Liver (tissue), 9 donors: ENCODE data around the gene LIMS2. TPM values are rescaled to one million over a fixed set of nuclear protein-coding genes. Genes with fewer than 3 reads are reported as not detected.
A peak's percentile ranks its signal among the peaks of the same experiment; 100 is the strongest.

Experiments
- DNase-seq: peaks from one replicate; pipeline ENCODE4 v3.0.0-alpha.2; 2017; ENCODE audit warnings: low spot score
- H3K27ac ChIP-seq, 2 donors: one replicate each; pipeline ENCODE4 v1.7.0; 2013; ENCODE audit warnings: inconsistent platforms in 2 of 2, low read length in 2 of 2, control low read depth in 1 of 2, low read depth in 1 of 2, mild to moderate bottlenecking in 1 of 2
- H3K27me3 ChIP-seq, 4 donors: one replicate each; pipeline versions ENCODE4 v1.6.1 to v1.7.0; 2013; ENCODE audit warnings: low read length in 3 of 4, inconsistent platforms in 1 of 4, mild to moderate bottlenecking in 1 of 4, moderate library complexity in 1 of 4; ENCODE audit not compliant: control insufficient read depth in 4 of 4, insufficient read depth in 4 of 4
- H3K36me3 ChIP-seq, 4 donors: one replicate each; pipeline versions ENCODE4 v1.6.1 to v1.7.0; 2013; ENCODE audit warnings: low read length in 3 of 4, mild to moderate bottlenecking in 3 of 4, low read depth in 1 of 4, moderate library complexity in 1 of 4; ENCODE audit not compliant: control insufficient read depth in 4 of 4, insufficient read depth in 3 of 4
- H3K4me1 ChIP-seq, 4 donors: one replicate each; pipeline versions ENCODE4 v1.6.1 to v1.7.0; 2013; ENCODE audit warnings: low read length in 3 of 4, mild to moderate bottlenecking in 3 of 4, moderate library complexity in 1 of 4; ENCODE audit not compliant: control insufficient read depth in 4 of 4, insufficient read depth in 4 of 4
- H3K4me3 ChIP-seq, 3 donors: one replicate each; pipeline versions ENCODE4 v1.6.1 to v1.7.0; 2013; ENCODE audit warnings: low read length in 3 of 3, control low read depth in 1 of 3, low read depth in 1 of 3, mild to moderate bottlenecking in 1 of 3
- H3K9ac ChIP-seq, 2 donors: one replicate each; pipeline ENCODE4 v1.7.0; 2013; ENCODE audit warnings: low read length in 2 of 2, mild to moderate bottlenecking in 2 of 2, moderate library complexity in 2 of 2, control low read depth in 1 of 2, low read depth in 1 of 2
- H3K9me3 ChIP-seq, 4 donors: one replicate each; pipeline versions ENCODE4 v1.6.1 to v1.7.0; 2013; ENCODE audit warnings: low read length in 3 of 4; ENCODE audit not compliant: control insufficient read depth in 4 of 4
- ATF3 ChIP-seq: IDR thresholded peaks from 2 replicates; pipeline ENCODE4 v1.6.1; 2016; ENCODE audit warnings: antibody characterized with exemption
- CTCF ChIP-seq: fragments of 150-350 bp; IDR thresholded peaks from 2 replicates; pipeline ENCODE4 v1.5.1; 2017; ENCODE audit warnings: improper control_type of control experiment, low read depth, low read length; ENCODE audit not compliant: missing input control
- EGR1 ChIP-seq, 2 donors: IDR thresholded peaks; 2 replicates each; pipeline ENCODE4 v1.6.1; 2016 to 2018; ENCODE audit warnings: antibody characterized with exemption in 2 of 2, low read depth in 2 of 2
- FOXA1 ChIP-seq: IDR thresholded peaks from 2 replicates; pipeline ENCODE4 v1.6.1; 2016; ENCODE audit warnings: antibody characterized with exemption
- FOXA2 ChIP-seq: IDR thresholded peaks from 2 replicates; pipeline ENCODE4 v1.6.1; 2016; ENCODE audit warnings: antibody characterized with exemption
- GABPA ChIP-seq, 2 donors: IDR thresholded peaks in 1 of 2; conservative IDR thresholded peaks in 1 of 2; 2 replicates each; pipeline ENCODE4 v1.6.1; 2016; ENCODE audit warnings: antibody characterized with exemption in 2 of 2, mild to moderate bottlenecking in 1 of 2, moderate library complexity in 1 of 2
- HNF4A ChIP-seq, 2 donors: conservative IDR thresholded peaks; 2 replicates each; pipeline ENCODE4 v1.6.1; 2016; ENCODE audit warnings: antibody characterized with exemption in 2 of 2, mild to moderate bottlenecking in 2 of 2
- HNF4G ChIP-seq: IDR thresholded peaks from 2 replicates; pipeline ENCODE4 v1.6.1; 2016; ENCODE audit warnings: antibody characterized with exemption
- JUND ChIP-seq, 2 donors: IDR thresholded peaks; 2 replicates each; pipeline ENCODE4 v1.6.1; 2016; ENCODE audit warnings: antibody characterized with exemption in 2 of 2
- MAX ChIP-seq: IDR thresholded peaks from 2 replicates; pipeline ENCODE4 v1.6.1; 2016; ENCODE audit warnings: antibody characterized with exemption
- NR2F2 ChIP-seq: IDR thresholded peaks from 2 replicates; pipeline ENCODE4 v1.6.1; 2016; ENCODE audit warnings: antibody characterized with exemption
- RAD21 ChIP-seq, 2 donors: IDR thresholded peaks; 2 replicates each; pipeline ENCODE4 v1.6.1; 2016; ENCODE audit warnings: antibody characterized with exemption in 2 of 2, mild to moderate bottlenecking in 2 of 2
- REST ChIP-seq: IDR thresholded peaks from 2 replicates; pipeline ENCODE4 v1.6.1; 2016; ENCODE audit warnings: antibody characterized with exemption, mild to moderate bottlenecking
- RXRA ChIP-seq, 2 donors: IDR thresholded peaks; 2 replicates each; pipeline ENCODE4 v1.6.1; 2017 to 2018; ENCODE audit warnings: antibody characterized with exemption in 2 of 2, mild to moderate bottlenecking in 1 of 2
- SP1 ChIP-seq: IDR thresholded peaks from 2 replicates; pipeline ENCODE4 v1.6.1; 2018; ENCODE audit warnings: antibody characterized with exemption, mild to moderate bottlenecking
- TAF1 ChIP-seq: conservative IDR thresholded peaks from 2 replicates; pipeline ENCODE4 v1.6.1; 2016; ENCODE audit warnings: antibody characterized with exemption, mild to moderate bottlenecking
- YY1 ChIP-seq: IDR thresholded peaks from 2 replicates; pipeline ENCODE4 v1.6.1; 2016; ENCODE audit warnings: antibody characterized with exemption, mild to moderate bottlenecking
- ZBTB33 ChIP-seq: IDR thresholded peaks from 2 replicates; pipeline ENCODE4 v1.6.1; 2016; ENCODE audit warnings: antibody characterized with exemption
- WGBS: extraction: QIAGEN DNeasy Blood & Tissue Kit; methylation state at CpG from one replicate; pipeline ENCODE4 v1.1.7; 2013; 5-methylcytosine and 5-hydroxymethylcytosine counted together
- polyA plus RNA-seq, 2 donors: library from polyadenylated mRNA; stranded (reverse) in 1 of 2; unstranded in 1 of 2; fragments of 200-250 nt in 1 of 2; fragments of >200 nt in 1 of 2; fragmentation: Nextera tagmentation in 1 of 2; extraction: Ambion mirVana in 1 of 2; gene quantifications; one replicate each; pipeline versions ENCODE4 v1.2.1 to v1.2.3, GENCODE V29; 2013 to 2015
- total RNA-seq, 2 donors: library from RNA; depleted of rRNA; stranded (reverse); fragments of >200 nt; gene quantifications; one replicate each; pipeline ENCODE4 v1.2.3, GENCODE V29; 2014
- donor health status: healthy.
- donor health status: healthy.
- donor health status: healthy.
- donor health status: healthy.
- donor health status: healthy.

LIMS2 gene
- total and polyA plus RNA-seq, 4 donors, result 1.4 to 17.9 (median 16.1) TPM

- Histone ChIP-seq H3K36me3 (no peaks in the 10 kb centered on the region), H3K27ac (peak overlapping the region in 1 of 2 donors; percentile 41), H3K27me3 (no peaks in the 10 kb centered on the region), H3K9me3 (no peaks in the 10 kb centered on the region), H3K4me3 (no peak overlapping the region), H3K4me1 (peaks cover 2 to 25% (median 15%) of the 10 kb centered on the region in 4 donors), H3K9ac (no peak overlapping the region)
- no peak for TF ChIP-seq FOXA1
- TF ChIP-seq FOXA2, result no peak
- TF ChIP-seq ATF3, result no peak
- TF ChIP-seq RXRA (IDR thresholded peaks at IDR 0.05), result no peak
- TF ChIP-seq TAF1, result no peak
- TF ChIP-seq NR2F2, result no peak
- no peak for TF ChIP-seq JUND (IDR thresholded peaks at IDR 0.05)
- 79% methylated on average over 20 of the region's 20 CpGs for WGBS
- DNase-seq, result peak; percentile 32
Observed at GRCh38 chr2:127672341-127673224, 2.7 kb downstream of the LIMS2 start.

GRCh38 chr2:127671557-127672302 is 3.6 kb downstream of the LIMS2 start:
- Histone ChIP-seq H3K9me3 (no peaks in the 10 kb centered on the region), H3K9ac (no peak overlapping the region), H3K4me1 (peaks cover 2 to 28% (median 15%) of the 10 kb centered on the region in 4 donors), H3K27ac (no peak overlapping the region), H3K27me3 (no peaks in the 10 kb centered on the region), H3K4me3 (no peak overlapping the region), H3K36me3 (no peaks in the 10 kb centered on the region)
- WGBS, result 90% methylated on average over 14 of the region's 14 CpGs
- DNase-seq, result no peak
- TF ChIP-seq RXRA (IDR thresholded peaks at IDR 0.05) (no peak), YY1 (no peak), EGR1 (IDR thresholded peaks at IDR 0.05; ENCODE audit: low read depth in 2 of 2) (no peak), JUND (IDR thresholded peaks at IDR 0.05) (no peak), FOXA2 (no peak), FOXA1 (no peak), MAX (no peak), HNF4A (conservative IDR thresholded peaks at IDR 0.05) (no peak), ATF3 (no peak), TAF1 (no peak), HNF4G (no peak), REST (no peak), NR2F2 (no peak), CTCF (no peak), ZBTB33 (no peak), RAD21 (IDR thresholded peaks at IDR 0.05) (no peak), SP1 (no peak), GABPA (IDR thresholded peaks at IDR 0.05 in 1 of 2, conservative IDR thresholded peaks at IDR 0.05 in 1 of 2) (no peak)
